Islet of Langerhans (tissue), 1 donor: ENCODE measurements around the gene PGBD2.
"Not testable (repeated sequence)": the region's sequence is repeated elsewhere in the genome, so short reads cannot be mapped to it uniquely, and the experiment has no call there.

ENCODE experiments used
- FAIRE-seq: peaks from one replicate; lab custom pipeline; 2011; peaks lifted over from hg19 to GRCh38; lab: Jason Lieb, UNC

The PGBD2 gene

GRCh38 chr1:248927283-248927682, 21.2 kb downstream of the PGBD2 start:
- FAIRE-seq: not testable (repeated sequence)

GRCh38 chr1:248928122-248928521, 22.1 kb downstream of the PGBD2 start:
- FAIRE-seq: not testable (repeated sequence)

GRCh38 chr1:248930037-248930436, 24.0 kb downstream of the PGBD2 start:
- FAIRE-seq: not testable (repeated sequence)

- not testable (repeated sequence) for FAIRE-seq
Measured at GRCh38 chr1:248938173-248938809, 32.3 kb downstream of the PGBD2 start.

GRCh38 chr1:248944134-248944999, 38.3 kb downstream of the PGBD2 start:
- not testable (repeated sequence) for FAIRE-seq

- FAIRE-seq: not testable (repeated sequence)
Measured at GRCh38 chr1:248945000-248945423, 39.0 kb downstream of the PGBD2 start.

GRCh38 chr1:248945453-248945852, 39.4 kb downstream of the PGBD2 start:
- peak; percentile 92 for FAIRE-seq

GRCh38 chr1:248945856-248946416, 39.9 kb downstream of the PGBD2 start:
- not testable (repeated sequence) for FAIRE-seq
